Endothelial cell of umbilical vein (primary cell): ENCODE measurements around the gene ARHGEF39. TPM values are rescaled to one million over a fixed set of nuclear protein-coding genes. Genes with fewer than 3 reads are reported as not detected.

Experiments used
- BruUV-seq: library from RNA; stranded (reverse); fragments of 400-500 nt; replicated peaks from 2 replicates; lab custom pipeline; 2021; lab: Mats Ljungman, UMichigan
- CTCF ChIA-PET: fragments of 300-600, 350-600 bp; sonication (Branson Sonifier 250); formaldehyde crosslinking; loops from one replicate; lab custom pipeline; 2021; ENCODE audit warnings: antibody characterized with exemption, inconsistent platforms; lab: Charles Lee
- POLR2A ChIA-PET: fragments of 300-600, 350-600 bp; sonication (Branson Sonifier 250); formaldehyde crosslinking; loops from one replicate; lab custom pipeline; 2021; ENCODE audit warnings: antibody characterized with exemption, inconsistent platforms; lab: Charles Lee
- DNase-seq: peaks from one replicate; pipeline ENCODE4 v3.0.0-alpha.2; 2011; ENCODE audit warnings: low read depth, low spot score
- FAIRE-seq: peaks from 2 replicates; lab custom pipeline; 2011; peaks lifted over from hg19 to GRCh38; lab: Jason Lieb, UNC
- H2AFZ ChIP-seq: 2 replicates; pipeline ENCODE4 v1.6.0; 2012; ENCODE audit warnings: low read depth, low read length, control low read depth, inconsistent platforms
- H3K27ac ChIP-seq: 2 replicates; pipeline ENCODE4 v1.5.1; 2011; ENCODE audit warnings: low read depth, mild to moderate bottlenecking, control low read depth, low read length, moderate library complexity; ENCODE audit not compliant: insufficient read depth
- H3K27me3 ChIP-seq, 2 experiments: 2 replicates each; pipeline versions ENCODE4 v1.6.0 to v1.6.1; 2011; ENCODE audit warnings: low read length in 2 of 2, mixed read lengths in 1 of 2; ENCODE audit not compliant: control insufficient read depth in 2 of 2, insufficient read depth in 2 of 2
- H3K36me3 ChIP-seq, 2 experiments: 2 replicates in 1 of 2; 3 replicates in 1 of 2; pipeline ENCODE4 v1.5.1; 2011; ENCODE audit warnings: low read length in 2 of 2, mild to moderate bottlenecking in 1 of 2, moderate library complexity in 1 of 2; ENCODE audit not compliant: control insufficient read depth in 2 of 2, insufficient read depth in 2 of 2; ENCODE audit errors: extremely low read depth in 1 of 2
- H3K4me1 ChIP-seq: 3 replicates; pipeline ENCODE4 v1.5.1; 2011; ENCODE audit warnings: mild to moderate bottlenecking, low read length; ENCODE audit not compliant: control insufficient read depth, insufficient read depth; ENCODE audit errors: extremely low read depth
- H3K4me2 ChIP-seq: 2 replicates; pipeline ENCODE4 v1.6.1; 2011; ENCODE audit warnings: low read length, control low read depth, mixed read lengths; ENCODE audit not compliant: insufficient read depth
- H3K4me3 ChIP-seq, 3 experiments: fragments of 200-600 bp in 1 of 3; sonication (generic), shearing (Covaris generic) in 1 of 3; replicated peaks in 1 of 3; 2 replicates each; pipeline ENCODE4 v1.5.1; 2011 to 2016; ENCODE audit warnings: control low read depth in 3 of 3, low read length in 3 of 3, mild to moderate bottlenecking in 2 of 3, inconsistent platforms in 1 of 3, low read depth in 1 of 3, moderate library complexity in 1 of 3; ENCODE audit not compliant: insufficient read depth in 1 of 3
- H3K79me2 ChIP-seq: 2 replicates; pipeline ENCODE4 v1.6.0; 2012; ENCODE audit warnings: low read length, inconsistent platforms; ENCODE audit not compliant: control insufficient read depth, insufficient read depth
- H3K9ac ChIP-seq: replicated peaks from 2 replicates; pipeline ENCODE3; 2011; ENCODE audit warnings: low read length, control low read depth; ENCODE audit not compliant: insufficient read depth; ENCODE audit errors: extremely low read depth
- H3K9me1 ChIP-seq: replicated peaks from 3 replicates; pipeline ENCODE4 v1.6.0; 2011; ENCODE audit warnings: mild to moderate bottlenecking, low read length; ENCODE audit not compliant: control insufficient read depth, insufficient read depth; ENCODE audit errors: extremely low read depth
- H3K9me3 ChIP-seq: replicated peaks from 2 replicates; pipeline ENCODE4 v1.5.1; 2012; ENCODE audit warnings: low read length, inconsistent platforms; ENCODE audit not compliant: control insufficient read depth, insufficient read depth
- H4K20me1 ChIP-seq: replicated peaks from 2 replicates; pipeline ENCODE3; 2011; ENCODE audit warnings: mild to moderate bottlenecking, low read length; ENCODE audit not compliant: control insufficient read depth, insufficient read depth; ENCODE audit errors: extremely low read depth
- EZH2 ChIP-seq: IDR thresholded peaks from 2 replicates; pipeline ENCODE4 v1.6.1; 2012; ENCODE audit warnings: borderline replicate concordance, low read depth, mild to moderate bottlenecking, moderate library complexity, low read length, inconsistent platforms; ENCODE audit not compliant: severe bottlenecking
- FOS ChIP-seq: IDR thresholded peaks from 2 replicates; pipeline ENCODE4 v1.6.1; 2011; ENCODE audit warnings: mild to moderate bottlenecking, low read length, moderate library complexity, borderline replicate concordance; ENCODE audit not compliant: insufficient read depth
- GATA2 ChIP-seq: IDR thresholded peaks from 2 replicates; pipeline ENCODE4 v1.7.0; 2011; ENCODE audit warnings: low read depth, mild to moderate bottlenecking, moderate library complexity, mixed read lengths, low read length; ENCODE audit not compliant: insufficient read length, insufficient read depth
- JUN ChIP-seq: IDR thresholded peaks from 2 replicates; pipeline ENCODE4 v1.6.1; 2011; ENCODE audit warnings: borderline replicate concordance, low read depth; ENCODE audit not compliant: insufficient read length, insufficient read depth
- MYC ChIP-seq: IDR thresholded peaks from one replicate; pipeline ENCODE4 v1.6.1; 2011; ENCODE audit warnings: mild to moderate bottlenecking, low read depth, low read length
- POLR2A ChIP-seq: IDR thresholded peaks from 2 replicates; pipeline ENCODE4 v1.6.1; 2012; ENCODE audit warnings: low read depth, mild to moderate bottlenecking, control low read depth, low read length
- POLR2AphosphoS5 ChIP-seq: IDR thresholded peaks from 2 replicates; pipeline ENCODE4 v1.6.1; 2012; ENCODE audit warnings: low read depth, mild to moderate bottlenecking, control low read depth, low read length, moderate library complexity; ENCODE audit not compliant: insufficient read depth
- dilution Hi-C: fragments of 300-500 bp; cut with MboI; formaldehyde crosslinking; loops from one replicate; pipeline ENCODE4 v1.15.0; 2019; ENCODE audit warnings: low sequenced_read_pairs; ENCODE audit not compliant: extremely low pct_ligation_motif_present
- intact Hi-C: fragments of 100-400 bp; cut with micrococcal nuclease; formaldehyde crosslinking; loops from one replicate; pipeline ENCODE4 v1.10.0; 2022
- polyA plus RNA-seq, 4 experiments: library from polyadenylated mRNA; depleted of rRNA in 3 of 4; stranded (reverse) in 3 of 4; unstranded in 1 of 4; fragments of >200 nt; gene quantifications; 2 replicates each; pipeline versions ENCODE4 v1.2.1 to v1.2.3, GENCODE V29; 2011 to 2012; ENCODE audit warnings: missing spikeins in 1 of 4
- total RNA-seq: library from RNA; stranded (reverse); gene quantifications from 2 replicates; pipeline ENCODE4 v1.2.3, GENCODE V29; 2021
- TF ChIP-seq, protein P1 (sequence below), 2 donors: IDR thresholded peaks; 1 replicate in 1 of 2; 2 replicates in 1 of 2; pipeline ENCODE4 v1.5.1; 2011; ENCODE audit warnings: low read length in 2 of 2, mild to moderate bottlenecking in 2 of 2, moderate library complexity in 2 of 2, control low read depth in 1 of 2, inconsistent platforms in 1 of 2, low read depth in 1 of 2; ENCODE audit not compliant: insufficient read depth in 1 of 2; ENCODE audit errors: extremely low read depth in 1 of 2
- TF ChIP-seq, protein P2 (sequence below): IDR thresholded peaks from 2 replicates; pipeline ENCODE4 v1.6.1; 2011; ENCODE audit not compliant: insufficient read depth, insufficient read length

ARHGEF39 gene
- total and polyA plus RNA-seq, 2 donors (not counting 3 experiments of a cell fraction or from before 2014, with no cell fraction given) = 4.7 to 6.5 TPM

DNA sequence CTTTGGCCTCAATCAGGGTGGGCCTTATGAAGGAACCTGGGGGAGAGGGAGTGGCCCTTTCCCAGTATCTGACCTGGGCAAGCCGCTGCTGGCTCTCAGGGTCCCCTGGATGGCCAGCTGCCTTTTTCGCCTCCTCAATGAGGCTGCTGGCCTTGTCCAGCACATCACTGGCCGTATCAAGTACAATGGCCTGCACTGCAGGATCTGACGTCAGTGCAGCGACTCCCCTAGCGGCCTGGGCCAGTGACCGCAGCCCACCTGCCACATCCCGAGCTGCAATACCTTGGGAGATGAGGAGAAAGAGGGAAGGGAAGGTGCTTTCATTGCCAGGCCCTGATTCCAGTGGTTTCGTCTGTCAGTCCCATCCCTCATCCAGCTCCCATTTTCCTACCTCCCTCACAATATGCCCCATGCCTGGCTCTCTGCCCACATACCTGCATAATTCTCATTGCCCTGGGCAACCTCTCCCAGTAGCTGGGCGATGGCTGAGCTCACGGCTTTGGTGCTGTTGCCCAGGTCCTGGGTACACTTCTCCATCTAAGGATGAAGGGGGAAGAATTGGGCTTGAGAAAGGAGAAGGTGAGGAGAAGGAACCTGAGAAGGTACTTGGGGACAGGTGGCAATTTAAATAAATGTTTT, 47.9 kb upstream of the ARHGEF39 start:
- POLR2A ChIA-PET = interaction anchor here (0.7 kb wide), 1 partner anchor 22 kb away, joined by 3 read pairs; no protein-coding TSS in a partner anchor

More for the DNA sequence above, 47.9 kb upstream of the ARHGEF39 start:
- Histone ChIP-seq H3K4me2 (no peak overlapping the region), H4K20me1 (no peaks in the 10 kb centered on the region), H3K9me1 (no peaks in the 10 kb centered on the region), H3K9me3 (no peaks in the 10 kb centered on the region), H3K4me3 (no peak overlapping the region), H3K79me2 (no peaks in the 10 kb centered on the region), H2AFZ (no peak overlapping the region), H3K27ac (no peak overlapping the region), H3K27me3 (no peaks in the 10 kb centered on the region), H3K36me3 (peaks cover 67 to 74% of the 10 kb centered on the region in 2 experiments), H3K9ac (no peak overlapping the region), H3K4me1 (no peaks in the 10 kb centered on the region)
- dilution Hi-C loops = no loop called here
- FAIRE-seq (no peak), DNase-seq (no peak)
- no TSS peak for BruUV-seq
- intact Hi-C loops = no loop called here
- CTCF ChIA-PET = interaction anchor here (0.9 to 1.5 kb wide), 3 partner anchors 15 to 24 kb away, joined by 3 to 5 read pairs (median 3); no protein-coding TSS in a partner anchor
- no peak for TF ChIP-seq EZH2
- TF ChIP-seq, protein P1, sequence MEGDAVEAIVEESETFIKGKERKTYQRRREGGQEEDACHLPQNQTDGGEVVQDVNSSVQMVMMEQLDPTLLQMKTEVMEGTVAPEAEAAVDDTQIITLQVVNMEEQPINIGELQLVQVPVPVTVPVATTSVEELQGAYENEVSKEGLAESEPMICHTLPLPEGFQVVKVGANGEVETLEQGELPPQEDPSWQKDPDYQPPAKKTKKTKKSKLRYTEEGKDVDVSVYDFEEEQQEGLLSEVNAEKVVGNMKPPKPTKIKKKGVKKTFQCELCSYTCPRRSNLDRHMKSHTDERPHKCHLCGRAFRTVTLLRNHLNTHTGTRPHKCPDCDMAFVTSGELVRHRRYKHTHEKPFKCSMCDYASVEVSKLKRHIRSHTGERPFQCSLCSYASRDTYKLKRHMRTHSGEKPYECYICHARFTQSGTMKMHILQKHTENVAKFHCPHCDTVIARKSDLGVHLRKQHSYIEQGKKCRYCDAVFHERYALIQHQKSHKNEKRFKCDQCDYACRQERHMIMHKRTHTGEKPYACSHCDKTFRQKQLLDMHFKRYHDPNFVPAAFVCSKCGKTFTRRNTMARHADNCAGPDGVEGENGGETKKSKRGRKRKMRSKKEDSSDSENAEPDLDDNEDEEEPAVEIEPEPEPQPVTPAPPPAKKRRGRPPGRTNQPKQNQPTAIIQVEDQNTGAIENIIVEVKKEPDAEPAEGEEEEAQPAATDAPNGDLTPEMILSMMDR (IDR thresholded peaks at IDR 0.05; ENCODE audit: extremely low read depth in 1 of 2, insufficient read depth in 1 of 2, low read depth in 1 of 2, low read length in 2 of 2) = no peak
- no peak for TF ChIP-seq JUN
- TF ChIP-seq POLR2AphosphoS5 = no peak
- TF ChIP-seq, protein P2, sequence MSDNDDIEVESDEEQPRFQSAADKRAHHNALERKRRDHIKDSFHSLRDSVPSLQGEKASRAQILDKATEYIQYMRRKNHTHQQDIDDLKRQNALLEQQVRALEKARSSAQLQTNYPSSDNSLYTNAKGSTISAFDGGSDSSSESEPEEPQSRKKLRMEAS = no peak
- no peak for TF ChIP-seq POLR2A
- TF ChIP-seq FOS = no peak
- no peak for TF ChIP-seq GATA2
- TF ChIP-seq MYC = no peak
